T-helper 9 cell (primary cell): Measurements from ENCODE around the gene NUCB1.

Experiments used
- DNase-seq: peaks from one replicate; pipeline ENCODE4 v3.0.0-alpha.2; 2020

The NUCB1 gene

DNA sequence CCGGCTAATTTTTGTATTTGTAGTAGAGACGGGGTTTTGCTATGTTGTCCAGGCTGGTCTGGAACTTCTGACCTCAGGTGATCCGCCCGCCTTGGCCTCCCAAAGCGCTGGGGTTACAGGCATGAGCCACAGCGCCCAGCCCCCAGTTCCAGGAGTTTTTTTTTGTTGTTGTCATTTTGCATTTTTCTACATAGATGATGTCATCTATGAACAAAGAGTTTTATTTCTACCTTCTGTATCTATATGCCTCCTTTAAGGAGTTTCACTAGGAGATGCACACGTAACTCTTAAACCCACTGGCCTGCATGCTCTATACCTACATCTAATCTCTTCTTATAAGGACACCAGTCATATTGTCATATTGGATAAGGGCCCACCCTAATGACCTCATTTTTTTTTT, 38.1 kb downstream of the NUCB1 start:
- DNase-seq, result no peak

GRCh38 chr19:48940902-48941301, 40.8 kb downstream of the NUCB1 start:
- no peak for DNase-seq

DNA sequence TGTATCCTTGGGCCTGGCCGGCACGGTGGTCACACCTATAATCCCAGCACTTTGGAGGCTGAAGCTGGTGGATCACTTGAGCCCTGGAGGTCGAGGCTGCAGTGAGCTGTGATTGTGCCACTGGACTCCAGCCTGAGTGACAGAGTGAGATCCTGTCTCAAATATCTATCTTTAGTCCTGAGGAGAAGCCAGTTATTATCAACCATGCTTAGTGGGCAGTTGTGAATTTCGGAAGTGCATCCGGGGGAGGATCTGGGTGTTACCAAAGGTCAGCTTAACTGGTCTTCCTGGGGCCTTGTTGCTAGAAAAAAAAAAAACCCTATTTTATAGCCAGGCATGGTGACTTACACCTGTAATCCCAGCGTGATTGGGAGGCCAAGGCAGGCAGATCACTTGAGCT, 43.0 kb downstream of the NUCB1 start:
- DNase-seq, result no peak

GRCh38 chr19:48945415-48945814, 45.3 kb downstream of the NUCB1 start:
- DNase-seq, result no peak

- DNase-seq, result no peak
Observed at GRCh38 chr19:48945817-48946216, 45.7 kb downstream of the NUCB1 start.

- DNase-seq, result no peak
Observed at GRCh38 chr19:48946463-48947257, 46.5 kb downstream of the NUCB1 start.

DNA sequence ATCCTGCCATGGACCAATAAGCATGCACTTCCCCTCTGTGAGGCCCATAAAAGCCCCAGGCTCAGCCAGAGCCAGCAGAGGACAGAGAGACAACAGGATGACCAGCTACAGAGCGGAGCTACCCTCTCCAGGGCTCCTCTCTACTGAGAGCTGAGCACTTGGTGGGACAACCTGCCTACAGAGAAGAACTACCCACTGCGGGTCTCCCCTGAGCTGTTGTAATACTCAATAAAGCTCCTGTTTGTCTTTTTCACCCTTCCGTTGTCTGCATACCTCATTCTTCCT, 47.1 kb downstream of the NUCB1 start:
- no peak for DNase-seq

DNA sequence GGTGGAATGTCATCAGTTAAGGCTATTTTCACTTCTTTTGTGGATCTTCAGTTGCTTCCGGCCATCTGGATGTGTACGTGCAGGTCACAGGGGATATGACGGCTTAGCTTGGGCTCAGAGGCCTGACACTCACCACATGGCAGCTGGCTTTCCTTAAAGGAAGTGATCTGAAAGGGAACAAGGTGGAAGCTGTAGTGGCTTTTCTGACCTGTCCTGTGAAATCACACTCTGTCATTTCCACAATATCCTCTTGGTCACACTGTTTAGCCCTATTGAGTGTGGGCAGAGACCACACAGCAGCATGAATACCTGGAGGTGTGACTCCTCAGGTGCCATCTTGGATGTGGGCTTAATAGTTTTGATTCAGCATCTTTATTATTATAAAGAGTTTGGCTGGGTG, 50.0 kb downstream of the NUCB1 start:
- no peak for DNase-seq

DNA sequence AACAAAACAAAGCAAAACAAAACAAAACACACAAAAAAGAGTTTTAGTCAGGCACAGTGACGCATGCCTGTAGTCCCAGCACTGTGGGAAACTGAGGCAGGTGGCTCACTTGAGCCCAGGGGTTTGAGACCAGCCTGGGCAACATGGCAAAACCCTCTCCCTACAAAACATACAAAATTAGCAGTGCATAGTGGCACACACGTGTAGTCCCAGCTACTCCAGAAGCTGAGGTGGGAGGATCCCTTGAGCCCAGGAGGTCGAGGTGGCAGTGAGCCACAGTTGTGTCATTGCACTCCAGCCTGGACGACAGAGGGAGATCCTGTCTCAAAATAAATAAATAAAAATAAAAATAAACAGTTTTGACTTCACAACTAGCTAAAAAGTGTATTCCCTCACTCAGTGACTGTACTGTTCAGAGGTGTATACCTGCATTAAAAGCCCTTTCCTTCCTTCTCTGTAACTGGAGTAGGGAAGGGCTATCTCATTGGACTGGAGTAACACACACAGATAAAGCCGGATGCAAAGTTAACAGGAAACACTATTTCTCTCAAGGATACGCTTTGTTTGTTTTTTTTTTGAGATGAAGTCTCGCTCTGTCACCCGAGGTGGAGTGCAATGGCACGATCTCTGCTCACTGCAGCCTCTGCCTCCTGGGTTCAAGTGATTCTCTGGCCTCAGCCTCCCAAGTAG, 50.9 kb downstream of the NUCB1 start:
- DNase-seq, result no peak

DNA sequence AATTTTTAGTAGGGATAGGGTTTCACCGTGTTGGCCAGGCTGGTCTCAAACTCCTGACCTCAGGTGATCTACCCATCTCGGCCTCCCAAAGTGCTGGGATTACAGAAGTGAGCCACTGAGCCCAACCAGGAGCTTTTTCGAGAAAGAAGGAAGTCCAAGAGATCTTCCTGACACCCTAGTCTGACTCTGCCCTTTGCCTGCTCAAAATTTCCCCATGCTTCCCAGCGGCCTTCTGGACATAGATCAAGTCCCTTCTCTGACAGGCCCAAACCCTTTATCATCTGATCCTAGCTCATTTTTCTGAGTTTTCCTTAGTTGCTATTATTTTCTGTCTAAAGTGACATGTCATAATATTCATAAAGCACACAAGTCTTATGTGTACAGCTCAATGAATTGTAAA, 53.0 kb downstream of the NUCB1 start:
- DNase-seq, result no peak

- no peak for DNase-seq
Observed at GRCh38 chr19:48953990-48954594, 54.0 kb downstream of the NUCB1 start.

DNA sequence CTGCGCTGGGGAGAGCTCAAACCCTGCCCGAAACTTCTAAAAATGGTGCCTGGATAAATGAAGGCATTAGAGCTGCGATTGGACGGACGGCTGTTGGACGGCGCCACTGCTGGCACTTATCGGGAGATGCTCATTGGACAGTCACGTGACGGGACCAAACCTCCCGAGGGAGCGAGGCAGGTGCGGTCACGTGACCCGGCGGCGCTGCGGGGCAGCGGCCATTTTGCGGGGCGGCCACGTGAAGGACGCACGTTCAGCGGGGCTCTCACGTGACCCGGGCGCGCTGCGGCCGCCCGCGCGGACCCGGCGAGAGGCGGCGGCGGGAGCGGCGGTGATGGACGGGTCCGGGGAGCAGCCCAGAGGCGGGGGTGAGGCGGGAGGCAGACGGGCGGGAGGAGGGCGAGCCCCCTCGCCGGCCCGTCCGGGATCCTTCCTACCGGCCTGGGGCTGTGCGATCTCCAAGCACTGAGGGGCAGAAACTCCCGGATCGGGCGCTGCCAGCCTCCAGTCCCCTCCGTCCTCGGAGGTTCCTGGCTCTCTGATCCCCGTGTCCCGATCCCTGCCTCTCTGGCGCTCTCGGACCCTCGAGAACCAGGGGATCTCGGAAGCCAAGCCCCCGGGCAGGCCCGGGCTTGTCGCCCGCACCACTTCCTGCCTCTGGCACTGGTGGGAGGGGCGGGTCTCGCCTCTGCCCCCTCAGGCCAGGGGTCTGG, 54.6 kb downstream of the NUCB1 start, which contains the start of gene BAX:
BAX (plus strand) TSS at position 281 of the 713 bp plus-strand sequence; CDS start at position 335, 54 bp downstream.
- DNase-seq, result peak; percentile 80

DNA sequence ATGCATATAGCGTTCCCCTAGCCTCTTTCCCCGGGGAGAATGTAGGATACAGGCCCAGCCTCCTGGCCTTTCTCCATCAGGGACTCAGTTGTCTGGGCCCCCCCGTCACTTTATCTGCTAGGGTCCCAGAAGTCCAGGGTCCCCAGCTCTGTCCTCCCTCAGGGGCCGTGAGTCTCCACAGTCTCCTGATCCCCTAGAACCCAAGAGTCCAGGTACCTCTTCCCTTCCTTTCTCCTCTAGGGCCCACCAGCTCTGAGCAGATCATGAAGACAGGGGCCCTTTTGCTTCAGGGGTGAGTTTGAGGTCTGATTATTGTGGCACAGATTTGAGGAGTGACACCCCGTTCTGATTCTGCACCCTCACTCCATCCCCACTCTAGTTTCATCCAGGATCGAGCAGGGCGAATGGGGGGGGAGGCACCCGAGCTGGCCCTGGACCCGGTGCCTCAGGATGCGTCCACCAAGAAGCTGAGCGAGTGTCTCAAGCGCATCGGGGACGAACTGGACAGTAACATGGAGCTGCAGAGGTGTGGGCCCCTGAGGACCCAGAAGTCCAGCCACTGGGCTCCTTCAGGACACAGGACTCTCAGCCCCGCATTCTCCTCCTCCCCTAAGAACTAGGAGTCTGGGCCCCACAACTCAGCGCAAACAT, 55.3 kb downstream of the NUCB1 start:
- no peak for DNase-seq

DNA sequence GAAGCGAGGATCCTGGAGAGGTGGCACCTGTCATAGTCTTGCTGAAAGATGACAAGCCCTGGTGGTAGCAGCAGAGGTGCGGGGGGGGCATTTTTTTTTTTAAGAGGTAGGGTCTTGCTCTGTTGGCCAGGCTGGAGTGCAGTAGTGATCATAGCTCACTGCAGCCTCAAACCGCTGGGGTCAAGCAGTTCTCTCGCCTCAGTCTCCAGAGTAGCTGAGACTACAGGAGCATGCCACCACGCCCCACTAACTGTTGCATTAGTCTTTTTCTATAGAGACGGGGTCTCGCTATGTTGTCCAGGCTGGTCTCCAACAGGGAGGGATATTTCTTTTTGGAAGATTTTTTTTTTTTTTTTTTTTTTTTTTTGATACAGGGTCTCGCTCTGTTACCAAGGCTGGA, 57.9 kb downstream of the NUCB1 start:
- no peak for DNase-seq

DNA sequence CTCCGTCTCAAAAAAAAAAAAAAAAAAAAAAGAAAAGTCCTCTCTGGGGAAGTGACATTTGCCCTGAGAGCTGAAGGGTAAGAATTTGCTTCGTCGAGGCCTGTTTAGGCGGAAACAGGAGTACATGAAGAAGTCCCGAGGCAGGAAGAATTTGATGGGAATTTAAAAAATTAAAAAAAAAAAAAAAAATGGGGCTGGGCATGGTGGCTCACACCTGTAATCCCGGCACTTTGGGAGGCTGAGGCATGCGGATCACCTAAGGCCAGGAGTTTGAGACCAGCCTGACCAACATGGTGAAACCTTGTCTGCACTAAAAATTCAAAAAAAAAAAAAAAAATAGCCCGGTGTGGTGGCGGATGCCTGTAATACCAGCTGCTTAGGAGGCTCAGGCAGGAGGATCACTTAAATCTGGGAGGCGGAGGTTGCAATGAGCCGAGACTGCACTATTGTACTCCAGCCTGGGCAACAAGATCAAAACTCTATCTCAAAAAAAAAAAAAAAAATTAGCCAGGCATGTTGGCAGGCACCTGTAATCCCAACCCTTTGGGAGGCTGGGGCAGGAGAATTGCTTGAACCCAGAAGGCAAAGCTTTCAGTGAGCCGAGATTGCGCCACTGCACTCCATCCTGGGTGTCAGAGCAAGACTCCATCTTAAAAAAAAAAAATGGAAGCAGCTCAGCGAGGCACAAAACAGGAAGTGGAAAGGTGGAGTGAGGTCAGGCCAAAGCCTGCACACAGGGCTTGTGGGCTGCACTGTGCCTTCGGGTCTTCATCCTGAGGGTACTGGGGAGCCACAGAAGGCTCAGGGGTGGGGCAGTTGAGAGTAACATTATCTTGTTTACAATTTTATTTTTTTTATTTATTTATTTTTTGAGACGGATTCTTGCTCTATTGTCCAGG, 59.5 kb downstream of the NUCB1 start:
- no peak for DNase-seq

DNA sequence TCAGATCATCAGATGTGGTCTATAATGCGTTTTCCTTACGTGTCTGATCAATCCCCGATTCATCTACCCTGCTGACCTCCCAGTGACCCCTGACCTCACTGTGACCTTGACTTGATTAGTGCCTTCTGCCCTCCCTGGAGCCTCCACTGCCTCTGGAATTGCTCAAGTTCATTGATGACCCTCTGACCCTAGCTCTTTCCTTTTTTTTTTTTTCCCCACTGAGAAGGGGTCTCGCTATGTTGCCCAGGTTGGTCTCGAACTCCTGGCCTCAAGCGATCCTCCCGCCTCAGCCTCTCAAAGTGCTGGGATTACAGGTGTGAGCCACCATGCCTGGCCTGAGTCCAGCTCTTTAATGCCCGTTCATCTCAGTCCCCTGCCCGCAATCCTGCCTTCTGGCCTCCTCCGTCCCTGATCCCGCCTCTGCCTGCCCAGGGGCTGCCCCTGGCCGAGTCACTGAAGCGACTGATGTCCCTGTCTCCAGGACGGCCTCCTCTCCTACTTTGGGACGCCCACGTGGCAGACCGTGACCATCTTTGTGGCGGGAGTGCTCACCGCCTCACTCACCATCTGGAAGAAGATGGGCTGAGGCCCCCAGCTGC, 61.0 kb downstream of the NUCB1 start:
- no peak for DNase-seq

GRCh38 chr19:48961673-48962028, 61.5 kb downstream of the NUCB1 start:
- DNase-seq, result no peak

DNA sequence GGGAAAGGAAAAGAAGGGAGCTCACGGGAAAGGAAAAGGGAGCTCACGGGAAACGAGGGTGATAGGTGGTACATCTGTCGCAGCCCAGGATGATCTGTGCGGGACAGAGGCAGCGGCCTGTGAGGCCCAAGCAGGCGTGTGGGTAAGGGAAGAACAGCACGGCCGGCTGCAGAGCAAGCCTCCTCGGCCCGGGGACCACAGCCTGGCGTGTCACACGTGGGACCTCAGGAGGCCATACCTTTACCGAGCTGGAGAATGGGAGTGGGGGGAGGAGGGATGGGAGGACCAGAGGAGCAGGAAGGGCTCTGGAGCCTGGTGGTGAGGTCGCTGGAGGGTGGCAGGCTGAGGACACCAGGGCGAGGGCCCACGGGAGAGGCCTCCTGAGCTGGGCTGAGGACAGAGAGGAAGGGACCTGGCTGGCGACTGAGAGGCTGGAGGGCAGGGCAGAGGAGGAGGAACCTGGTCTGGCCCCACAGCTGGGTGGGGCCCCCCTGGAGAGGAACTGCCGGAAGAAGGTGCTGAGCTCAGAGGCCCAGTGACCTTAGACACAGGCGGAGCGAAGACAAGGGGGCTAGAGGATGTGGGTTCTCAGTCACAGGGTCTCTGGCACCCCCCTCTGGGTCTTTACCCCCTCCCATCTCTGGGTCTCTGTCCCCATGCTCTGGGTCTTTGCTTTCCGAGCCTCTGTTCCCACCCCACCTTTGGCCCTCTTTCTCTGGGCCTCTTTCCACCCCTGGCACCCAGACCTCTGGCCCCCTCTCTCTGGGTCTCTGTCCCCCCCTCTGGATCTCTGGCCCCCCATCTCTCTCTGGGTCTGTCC, 62.1 kb downstream of the NUCB1 start:
- no peak for DNase-seq

DNA sequence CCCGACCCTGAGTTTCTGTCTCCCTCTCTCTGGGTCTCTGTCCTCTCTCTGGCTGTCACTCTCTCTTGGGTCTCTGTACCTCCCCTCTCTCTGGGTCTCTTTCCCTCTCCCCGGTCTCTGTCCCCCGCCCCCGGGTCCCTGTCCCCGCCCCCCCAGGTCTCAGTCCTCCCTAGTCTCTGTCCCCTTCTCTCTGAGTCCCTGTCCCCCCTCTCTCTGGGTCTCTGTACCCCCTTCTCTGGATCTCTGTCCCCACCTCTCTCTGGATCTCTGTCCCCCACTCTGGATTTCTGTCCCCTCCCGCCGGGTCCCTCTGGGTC, 62.7 kb downstream of the NUCB1 start:
- no peak for DNase-seq

- peak; percentile 44 for DNase-seq
Observed at GRCh38 chr19:48963371-48964204, 63.5 kb downstream of the NUCB1 start.
